PC-9 (cell line): ENCODE data around the gene NAA15. TPM values are rescaled to one million over a fixed set of nuclear protein-coding genes. Genes with fewer than 3 reads are reported as not detected.
"Not testable (repeated sequence)": the region's sequence is repeated elsewhere in the genome, so short reads cannot be mapped to it uniquely, and the experiment has no call there.

Experiments used
- BruUV-seq: library from RNA; stranded (reverse); fragments of 400-500 nt; replicated peaks from 2 replicates; lab custom pipeline; 2021; lab: Mats Ljungman, UMichigan
- CTCF ChIA-PET: fragments of 300-600 bp; sonication (Branson Sonifier 250); formaldehyde crosslinking; loops from one replicate; lab custom pipeline; 2022; ENCODE audit warnings: antibody characterized with exemption; lab: Charles Lee
- POLR2A ChIA-PET: fragments of 300-600 bp; sonication (Branson Sonifier 250); formaldehyde crosslinking; loops from one replicate; lab custom pipeline; 2022; ENCODE audit warnings: antibody characterized with exemption; ENCODE audit not compliant: unreplicated experiment; lab: Charles Lee
- DNase-seq, 2 experiments: peaks; one replicate each; pipeline versions ENCODE4 v3.0.0 to v3.0.0-alpha.2; 2015 to 2022; ENCODE audit warnings: mixed read lengths in 1 of 2
- H2AFZ ChIP-seq: fragments of 200-600 bp; sonication (generic); 2 replicates; pipeline ENCODE4 v1.8.1; 2017; ENCODE audit warnings: antibody characterized with exemption
- H3F3A ChIP-seq: fragments of 200-600 bp; sonication (generic); 2 replicates; pipeline ENCODE4 v1.8.1; 2017; ENCODE audit warnings: antibody characterized with exemption, mild to moderate bottlenecking, low read depth; ENCODE audit not compliant: insufficient read depth
- H3K27ac ChIP-seq: fragments of 200-600 bp; sonication (generic); 2 replicates; pipeline ENCODE4 v1.6.1; 2016; ENCODE audit warnings: mixed run types
- H3K27me3 ChIP-seq: fragments of 200-600 bp; sonication (generic); 2 replicates; pipeline ENCODE4 v1.6.1; 2016; ENCODE audit warnings: low read depth, mixed run types; ENCODE audit not compliant: insufficient read depth
- H3K36me3 ChIP-seq: fragments of 200-600 bp; sonication (generic); 2 replicates; pipeline ENCODE4 v1.6.1; 2016; ENCODE audit warnings: low read depth, mixed run types
- H3K4me1 ChIP-seq: fragments of 200-600 bp; sonication (generic); replicated peaks from 2 replicates; pipeline ENCODE4 v1.6.1; 2016; ENCODE audit warnings: mixed run types; ENCODE audit not compliant: insufficient read depth
- H3K4me2 ChIP-seq: fragments of 200-600 bp; sonication (generic); 2 replicates; pipeline ENCODE4 v1.6.1; 2017; ENCODE audit warnings: mixed run types
- H3K4me3 ChIP-seq: fragments of 200-600 bp; sonication (generic); 2 replicates; pipeline ENCODE4 v1.6.1; 2016; ENCODE audit warnings: mixed run types
- H3K79me2 ChIP-seq: fragments of 200-600 bp; sonication (generic); 2 replicates; pipeline ENCODE4 v1.6.1; 2017; ENCODE audit warnings: low read depth, mixed run types
- H3K9me2 ChIP-seq: fragments of 200-600 bp; sonication (generic); 2 replicates; pipeline ENCODE4 v1.8.1; 2017; ENCODE audit warnings: mild to moderate bottlenecking; ENCODE audit not compliant: insufficient read depth
- H3K9me3 ChIP-seq: fragments of 200-600 bp; sonication (generic); 2 replicates; pipeline ENCODE4 v1.8.1; 2016; ENCODE audit warnings: low read depth; ENCODE audit not compliant: insufficient read depth
- H4K20me1 ChIP-seq: fragments of 200-600 bp; sonication (generic); 2 replicates; pipeline ENCODE4 v1.8.1; 2017; ENCODE audit not compliant: insufficient read depth
- EZH2 ChIP-seq: fragments of 200-600 bp; sonication (generic); IDR thresholded peaks from 2 replicates; pipeline ENCODE4 v1.8.0; 2017; ENCODE audit warnings: antibody characterized with exemption, low read depth
- intact Hi-C: fragments of 100-400 bp; cut with micrococcal nuclease; formaldehyde crosslinking; loops from one replicate; pipeline ENCODE4 v1.10.0; 2022; ENCODE audit not compliant: unreplicated experiment
- total RNA-seq: library from RNA; stranded (reverse); gene quantifications from 2 replicates; pipeline ENCODE4 v1.2.3, GENCODE V29; 2021
- TF ChIP-seq, protein P1 (sequence below): fragments of 200-600 bp; sonication (generic); conservative IDR thresholded peaks from 2 replicates; pipeline ENCODE4 v1.6.1; 2017; ENCODE audit warnings: mixed run types, antibody characterized with exemption, mild to moderate bottlenecking, moderate library complexity

The NAA15 gene
- total RNA-seq, 1 experiment from 2014 or later, result 43.8 TPM

DNA sequence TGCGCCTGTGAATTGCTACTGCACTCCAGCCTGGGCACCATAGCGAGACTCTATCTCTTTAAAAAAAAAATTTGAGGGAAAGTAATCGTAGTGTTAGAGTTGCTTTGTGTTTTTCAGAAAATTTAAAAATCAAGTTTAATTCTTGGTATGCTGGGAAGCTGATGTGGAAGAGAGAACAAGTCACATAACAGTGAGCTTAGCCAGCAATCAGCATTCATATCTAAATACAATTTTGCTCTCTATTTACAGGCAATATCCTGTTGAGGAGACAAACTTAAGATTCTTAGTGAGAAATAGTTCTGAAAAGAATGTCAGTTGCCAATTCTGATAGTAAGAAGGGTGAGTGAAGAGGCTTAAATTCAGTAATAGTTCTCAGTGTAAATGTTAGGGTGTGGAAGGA, 10.6 kb downstream of the NAA15 start:
- peaks cover 38% of the 10 kb centered on the region for H4K20me1 ChIP-seq
- no peak for DNase-seq
- H3K4me2 ChIP-seq, result no peak overlapping the region
- H3F3A ChIP-seq, result no peaks in the 10 kb centered on the region
- TF ChIP-seq EZH2, result no peak
- TF ChIP-seq, protein P1, sequence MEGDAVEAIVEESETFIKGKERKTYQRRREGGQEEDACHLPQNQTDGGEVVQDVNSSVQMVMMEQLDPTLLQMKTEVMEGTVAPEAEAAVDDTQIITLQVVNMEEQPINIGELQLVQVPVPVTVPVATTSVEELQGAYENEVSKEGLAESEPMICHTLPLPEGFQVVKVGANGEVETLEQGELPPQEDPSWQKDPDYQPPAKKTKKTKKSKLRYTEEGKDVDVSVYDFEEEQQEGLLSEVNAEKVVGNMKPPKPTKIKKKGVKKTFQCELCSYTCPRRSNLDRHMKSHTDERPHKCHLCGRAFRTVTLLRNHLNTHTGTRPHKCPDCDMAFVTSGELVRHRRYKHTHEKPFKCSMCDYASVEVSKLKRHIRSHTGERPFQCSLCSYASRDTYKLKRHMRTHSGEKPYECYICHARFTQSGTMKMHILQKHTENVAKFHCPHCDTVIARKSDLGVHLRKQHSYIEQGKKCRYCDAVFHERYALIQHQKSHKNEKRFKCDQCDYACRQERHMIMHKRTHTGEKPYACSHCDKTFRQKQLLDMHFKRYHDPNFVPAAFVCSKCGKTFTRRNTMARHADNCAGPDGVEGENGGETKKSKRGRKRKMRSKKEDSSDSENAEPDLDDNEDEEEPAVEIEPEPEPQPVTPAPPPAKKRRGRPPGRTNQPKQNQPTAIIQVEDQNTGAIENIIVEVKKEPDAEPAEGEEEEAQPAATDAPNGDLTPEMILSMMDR, result no peak
- H3K79me2 ChIP-seq, result peaks cover 97% of the 10 kb centered on the region
- POLR2A ChIA-PET, result interaction anchor here (0.6 kb wide), 1 partner anchor 141 kb away, joined by 3 read pairs; no protein-coding TSS in a partner anchor
- no peaks in the 10 kb centered on the region for H3K9me2 ChIP-seq
- no TSS peak for BruUV-seq
- no peak overlapping the region for H3K27ac ChIP-seq
- no peaks in the 10 kb centered on the region for H3K9me3 ChIP-seq
- no peaks in the 10 kb centered on the region; the same call in 1 of the 2 replicates for H3K36me3 ChIP-seq
- H3K4me1 ChIP-seq, result no peaks in the 10 kb centered on the region
- H2AFZ ChIP-seq, result no peak overlapping the region
- CTCF ChIA-PET, result no interaction called here
- no peak overlapping the region for H3K4me3 ChIP-seq
- intact Hi-C loops, result no loop called here
- H3K27me3 ChIP-seq, result no peaks in the 10 kb centered on the region

DNA sequence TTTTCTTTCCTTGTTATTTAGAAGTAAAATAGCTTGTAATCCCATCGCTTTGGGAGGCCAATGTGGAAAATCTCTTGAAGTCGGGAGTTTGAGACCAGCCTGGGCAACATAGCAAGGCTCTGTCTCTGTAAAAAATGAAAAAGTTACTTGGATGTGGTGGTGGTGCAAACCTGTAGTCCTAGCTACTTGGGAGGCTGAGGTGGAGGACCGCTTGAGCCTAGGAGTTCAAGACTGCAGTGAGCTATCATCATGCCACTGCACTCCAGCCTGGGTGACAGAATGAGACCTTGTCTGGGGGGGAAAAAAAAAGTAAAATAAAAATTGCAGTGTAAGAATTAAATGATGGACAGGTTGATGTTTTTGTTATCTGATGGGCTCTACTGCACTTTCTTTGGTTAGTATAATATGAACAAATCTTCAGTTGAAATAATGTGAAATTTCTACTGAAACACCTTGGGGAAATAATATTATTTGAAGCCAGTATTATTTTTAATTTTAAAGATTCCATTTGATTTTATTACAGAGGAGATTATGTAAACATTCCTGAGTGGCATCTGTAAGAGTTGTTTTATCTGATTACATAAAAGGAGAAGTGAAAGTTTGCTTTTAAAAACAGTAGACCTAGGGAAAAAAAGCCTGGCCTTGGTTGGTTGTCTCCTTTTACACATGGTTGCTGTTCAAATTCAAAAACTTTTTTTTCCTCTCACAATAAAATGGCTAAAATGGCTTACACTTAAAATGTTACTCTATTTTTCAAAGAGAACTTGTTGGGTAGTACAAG, 11.4 kb downstream of the NAA15 start:
- intact Hi-C loops, result no loop called here
- CTCF ChIA-PET, result no interaction called here

DNA sequence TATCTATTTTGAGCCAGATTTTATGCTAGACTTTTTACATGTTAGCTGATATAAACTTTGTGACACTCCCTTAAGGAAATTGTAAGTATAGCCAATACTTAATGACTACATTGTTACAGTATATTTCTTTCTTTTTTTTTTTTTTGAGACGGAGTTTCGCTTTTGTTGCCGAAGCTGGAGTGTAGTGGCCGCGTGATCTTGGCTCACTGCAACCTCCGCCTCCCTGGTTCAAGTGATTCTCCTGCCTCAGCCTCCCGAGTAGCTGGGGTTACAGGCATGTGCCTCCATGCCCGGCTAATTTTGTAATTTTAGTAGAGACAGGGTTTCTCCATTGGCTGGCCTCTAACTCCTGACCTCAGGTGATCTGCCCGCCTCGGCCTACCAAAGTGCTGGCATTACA, 12.1 kb downstream of the NAA15 start:
- peaks cover 38% of the 10 kb centered on the region for H4K20me1 ChIP-seq
- BruUV-seq, CTCF ChIA-PET: not testable (repeated sequence)

More for the DNA sequence above, 11.4 kb downstream of the NAA15 start:
- peaks cover 40% of the 10 kb centered on the region for H4K20me1 ChIP-seq
- H3K27me3 ChIP-seq, result no peaks in the 10 kb centered on the region
- no peak for DNase-seq
- H3K4me3 ChIP-seq, result no peak overlapping the region
- no TSS peak for BruUV-seq
- H2AFZ ChIP-seq, result no peak overlapping the region
- H3K27ac ChIP-seq, result no peak overlapping the region
- H3K79me2 ChIP-seq, result peaks cover 97% of the 10 kb centered on the region
- no peaks in the 10 kb centered on the region for H3K9me3 ChIP-seq
- no peak for TF ChIP-seq EZH2
- TF ChIP-seq, protein P1, result no peak
- POLR2A ChIA-PET, result no interaction called here
- H3K4me1 ChIP-seq, result no peaks in the 10 kb centered on the region
- no peak overlapping the region for H3K4me2 ChIP-seq
- no peaks in the 10 kb centered on the region for H3F3A ChIP-seq
- H3K9me2 ChIP-seq, result no peaks in the 10 kb centered on the region
- no peaks in the 10 kb centered on the region; the same call in 1 of the 2 replicates for H3K36me3 ChIP-seq

More for the DNA sequence above, 12.1 kb downstream of the NAA15 start:
- H3K36me3 ChIP-seq, H2AFZ ChIP-seq, H3K4me2 ChIP-seq, H3K27ac ChIP-seq, intact Hi-C loops, H3K9me2 ChIP-seq, H3F3A ChIP-seq, H3K4me3 ChIP-seq, H3K4me1 ChIP-seq, POLR2A ChIA-PET, H3K9me3 ChIP-seq, DNase-seq, H3K27me3 ChIP-seq: not testable (repeated sequence)
- H3K79me2 ChIP-seq, result peaks cover 98% of the 10 kb centered on the region
